ENCODE measurements around the gene SLMAP.

The SLMAP gene

DNA sequence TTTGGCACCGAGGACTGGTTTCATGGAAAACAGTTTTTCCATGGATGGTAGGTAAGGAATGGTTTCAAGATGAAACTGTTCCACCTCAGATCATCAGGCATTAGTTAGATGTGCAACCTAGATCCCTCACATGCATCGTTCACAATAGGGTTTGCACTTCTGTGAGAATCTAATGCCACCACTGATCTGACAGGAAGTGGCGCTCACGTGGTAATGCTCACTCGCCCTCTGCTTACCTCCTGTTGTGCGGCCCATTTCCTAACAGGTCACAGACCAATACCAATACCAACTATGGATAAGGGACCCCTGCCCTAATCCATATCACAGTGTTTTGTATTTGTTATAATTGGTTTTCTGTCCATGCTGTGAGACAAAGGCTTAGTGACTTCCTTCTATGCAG is 58.9 kb downstream of the SLMAP start:
- H3K36me3 ChIP-seq (ENCODE audit: insufficient read depth, low read length), result no peaks in the 10 kb centered on the region

DNA sequence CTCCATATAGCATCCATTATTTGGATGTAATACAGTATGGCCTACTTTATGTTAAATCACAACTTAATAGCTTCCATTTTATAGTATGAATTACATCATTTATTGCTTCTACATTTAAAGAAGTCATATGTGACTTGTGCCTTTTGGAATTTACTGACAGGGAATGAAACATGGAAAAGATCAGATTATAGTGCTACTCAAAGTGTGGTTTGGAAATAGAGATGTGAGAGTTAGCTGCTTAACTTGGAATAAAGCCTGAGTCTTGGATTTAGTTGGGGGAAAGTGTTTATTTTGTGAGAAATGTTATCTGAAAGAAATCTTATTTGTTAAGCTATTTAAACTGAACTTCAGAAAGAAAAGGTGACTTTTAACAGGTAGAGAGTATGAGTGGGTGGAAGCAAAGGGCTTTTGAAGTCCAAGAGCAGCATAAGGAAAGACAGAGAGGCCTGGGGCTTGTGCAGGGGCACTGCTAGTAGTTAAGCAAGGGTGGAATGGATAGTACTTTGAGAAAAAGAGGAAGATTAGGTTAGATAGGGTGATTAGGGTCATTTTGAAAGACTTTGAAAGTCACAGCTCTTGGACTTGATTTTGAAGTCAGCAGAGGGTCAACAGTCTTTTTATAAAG is 60.5 kb downstream of the SLMAP start:
- no peaks in the 10 kb centered on the region for H3K36me3 ChIP-seq (ENCODE audit: insufficient read depth, low read length)
- H3K27ac ChIP-seq (ENCODE audit: low read depth, low read length), result no peak overlapping the region
- no peaks in the 10 kb centered on the region for H3K27me3 ChIP-seq (ENCODE audit: insufficient read depth, low read length)
- H3K4me1 ChIP-seq (ENCODE audit: insufficient read depth, low read length), result 0 out of 2 replicates have a peak, but pooled peaks cover 14% of the 10 kb centered on the region
- no peaks in the 10 kb centered on the region for H3K9me3 ChIP-seq (ENCODE audit: insufficient read depth, low read depth, low read length)
- H3K4me3 ChIP-seq (ENCODE audit: low read length), result no peak overlapping the region
- no peak overlapping the region for H3K9ac ChIP-seq (ENCODE audit: low read depth, low read length)

More for the DNA sequence above, 58.9 kb downstream of the SLMAP start:
- H3K27ac ChIP-seq (ENCODE audit: low read depth, low read length), result no peak overlapping the region
- H3K4me3 ChIP-seq (ENCODE audit: low read length), result no peak overlapping the region
- H3K4me1 ChIP-seq (ENCODE audit: insufficient read depth, low read length), result 0 out of 2 replicates have a peak, but pooled peaks cover 2% of the 10 kb centered on the region
- 87% methylated on average over 6 of the region's 6 CpGs for WGBS
- no peaks in the 10 kb centered on the region for H3K9me3 ChIP-seq (ENCODE audit: insufficient read depth, low read depth, low read length)
- no peaks in the 10 kb centered on the region for H3K27me3 ChIP-seq (ENCODE audit: insufficient read depth, low read length)
- no peak overlapping the region for H3K9ac ChIP-seq (ENCODE audit: low read depth, low read length)

DNA sequence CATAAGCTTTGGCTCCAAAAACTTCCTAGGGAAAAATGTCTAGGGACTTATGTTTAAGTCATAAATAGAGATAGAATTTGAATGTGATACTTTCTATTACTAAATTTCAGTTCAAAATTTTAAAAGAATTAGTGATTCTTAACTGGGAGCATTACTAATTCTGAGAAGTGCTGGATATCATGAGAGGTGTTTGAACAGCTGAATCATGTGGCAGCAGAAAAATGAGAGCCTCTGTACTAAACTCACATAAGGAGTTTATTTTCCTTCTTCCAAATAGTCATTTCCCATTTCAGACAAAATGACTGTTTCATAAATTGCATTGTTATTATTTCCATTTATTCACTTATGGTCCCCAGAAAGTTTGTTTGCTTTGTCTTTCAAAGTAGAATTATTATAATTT is 62.7 kb downstream of the SLMAP start:
- no peak overlapping the region for H3K27ac ChIP-seq (ENCODE audit: low read depth, low read length)
- H3K4me3 ChIP-seq (ENCODE audit: low read length), result no peak overlapping the region
- peaks cover 17% of the 10 kb centered on the region; the same call in 1 of the 2 replicates for H3K4me1 ChIP-seq (ENCODE audit: insufficient read depth, low read length)
- no peak overlapping the region for H3K9ac ChIP-seq (ENCODE audit: low read depth, low read length)
- H3K9me3 ChIP-seq (ENCODE audit: insufficient read depth, low read depth, low read length), result no peaks in the 10 kb centered on the region
- H3K27me3 ChIP-seq (ENCODE audit: insufficient read depth, low read length), result no peaks in the 10 kb centered on the region
- H3K36me3 ChIP-seq (ENCODE audit: insufficient read depth, low read length), result no peaks in the 10 kb centered on the region

DNA sequence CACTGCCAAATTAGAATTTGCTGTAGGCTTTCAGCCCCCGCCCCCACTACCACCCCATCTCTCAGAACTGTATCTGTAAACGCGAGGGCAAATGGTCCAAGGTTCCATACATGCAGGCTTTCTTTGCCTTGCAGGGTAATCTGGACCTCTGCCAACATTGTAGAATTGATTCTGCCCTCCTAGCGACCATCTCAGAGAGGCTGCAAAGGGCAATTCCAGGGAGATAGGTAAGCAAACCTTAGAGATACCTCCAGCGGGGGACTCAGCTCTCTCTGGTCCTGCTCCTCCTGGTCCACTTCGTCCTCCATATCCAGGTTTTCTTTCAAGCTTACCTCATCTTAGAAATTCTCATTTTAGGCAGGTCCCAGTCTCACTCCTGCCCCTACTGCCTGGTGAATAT is 64.4 kb downstream of the SLMAP start:
- H3K36me3 ChIP-seq (ENCODE audit: insufficient read depth, low read length), result no peaks in the 10 kb centered on the region
- WGBS, result 78% methylated on average over 6 of the region's 6 CpGs
- no peaks in the 10 kb centered on the region for H3K27me3 ChIP-seq (ENCODE audit: insufficient read depth, low read length)
- H3K9me3 ChIP-seq (ENCODE audit: insufficient read depth, low read depth, low read length), result no peaks in the 10 kb centered on the region
- H3K27ac ChIP-seq (ENCODE audit: low read depth, low read length), result no peak overlapping the region
- no peak overlapping the region for H3K9ac ChIP-seq (ENCODE audit: low read depth, low read length)
- H3K4me1 ChIP-seq (ENCODE audit: insufficient read depth, low read length), result peaks cover 33% of the 10 kb centered on the region
- H3K4me3 ChIP-seq (ENCODE audit: low read length), result no peak overlapping the region

DNA sequence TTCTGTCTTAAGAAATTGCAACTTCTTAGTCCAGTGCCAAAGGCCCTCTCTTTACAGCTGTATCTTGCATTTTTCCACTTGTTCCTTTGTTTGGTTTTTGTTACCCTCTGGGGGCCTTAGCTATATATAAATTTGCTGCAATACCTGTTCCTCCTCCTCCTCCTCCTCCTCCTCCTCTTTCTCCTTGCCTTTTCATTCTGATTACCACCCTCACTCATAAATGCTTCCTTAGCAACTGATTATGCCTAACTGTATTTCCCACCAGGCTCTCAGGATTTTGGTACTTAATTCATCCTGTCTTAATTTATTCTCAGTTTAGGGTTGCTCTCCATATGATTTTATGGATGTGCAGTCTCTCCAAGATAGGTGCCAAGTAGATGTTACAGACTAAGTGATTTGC is 65.7 kb downstream of the SLMAP start:
- H3K36me3 ChIP-seq (ENCODE audit: insufficient read depth, low read length), result no peaks in the 10 kb centered on the region
- no peaks in the 10 kb centered on the region for H3K9me3 ChIP-seq (ENCODE audit: insufficient read depth, low read depth, low read length)
- H3K27me3 ChIP-seq (ENCODE audit: insufficient read depth, low read length), result no peaks in the 10 kb centered on the region
- H3K9ac ChIP-seq (ENCODE audit: low read depth, low read length), result no peak overlapping the region
- peaks cover 46% of the 10 kb centered on the region for H3K4me1 ChIP-seq (ENCODE audit: insufficient read depth, low read length)
- H3K4me3 ChIP-seq (ENCODE audit: low read length), result no peak overlapping the region
- no peak overlapping the region for H3K27ac ChIP-seq (ENCODE audit: low read depth, low read length)

DNA sequence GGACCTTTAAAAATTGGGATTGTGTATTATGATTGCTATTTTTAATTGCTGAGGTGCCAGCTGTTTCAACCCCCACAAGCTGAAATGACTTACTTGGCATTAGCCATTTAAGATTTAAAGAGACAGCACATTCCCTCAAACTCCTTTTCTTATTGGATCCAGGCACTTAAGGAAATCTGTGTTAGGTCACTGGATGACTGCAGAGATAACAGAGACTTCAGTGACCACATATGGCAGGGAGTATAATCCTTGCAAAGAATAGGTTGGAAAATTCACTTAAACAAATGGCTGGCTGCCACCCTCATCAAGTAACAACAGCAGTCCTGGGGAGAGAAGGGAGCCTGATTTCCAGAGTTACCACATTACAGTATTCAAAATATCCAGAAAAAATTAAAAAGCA is 66.6 kb downstream of the SLMAP start:
- Histone ChIP-seq H3K4me1 (ENCODE audit: insufficient read depth, low read length) (peaks cover 56% of the 10 kb centered on the region), H3K4me3 (ENCODE audit: low read length) (no peak overlapping the region), H3K9ac (ENCODE audit: low read depth, low read length) (no peak overlapping the region), H3K27ac (ENCODE audit: low read depth, low read length) (no peak overlapping the region), H3K36me3 (ENCODE audit: insufficient read depth, low read length) (no peaks in the 10 kb centered on the region), H3K27me3 (ENCODE audit: insufficient read depth, low read length) (no peaks in the 10 kb centered on the region), H3K9me3 (ENCODE audit: insufficient read depth, low read depth, low read length) (no peaks in the 10 kb centered on the region)

DNA sequence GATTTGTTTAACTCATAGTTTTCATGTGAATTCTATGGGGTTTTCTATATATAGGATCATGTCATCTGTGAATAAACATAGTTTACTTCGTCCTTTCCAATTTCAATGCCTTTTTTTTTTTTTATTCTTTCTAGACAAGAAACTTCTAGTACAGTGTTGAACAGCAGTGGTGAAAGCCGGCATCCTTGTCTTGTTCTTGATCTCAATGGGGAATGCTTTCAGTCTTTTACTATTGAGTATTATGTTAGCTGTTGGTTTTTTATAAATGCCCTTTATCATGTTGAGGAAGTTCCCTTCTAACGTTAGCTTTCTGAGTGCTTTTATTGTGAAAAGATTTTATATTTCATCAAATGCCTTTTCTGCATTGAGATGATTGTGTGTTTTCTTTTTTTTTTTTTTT is 69.0 kb downstream of the SLMAP start:
- Histone ChIP-seq H3K9ac (ENCODE audit: low read depth, low read length) (no peak overlapping the region), H3K36me3 (ENCODE audit: insufficient read depth, low read length) (no peaks in the 10 kb centered on the region), H3K27me3 (ENCODE audit: insufficient read depth, low read length) (no peaks in the 10 kb centered on the region), H3K4me1 (ENCODE audit: insufficient read depth, low read length) (peaks cover 61% of the 10 kb centered on the region), H3K27ac (ENCODE audit: low read depth, low read length) (no peak overlapping the region), H3K9me3 (ENCODE audit: insufficient read depth, low read depth, low read length) (no peaks in the 10 kb centered on the region), H3K4me3 (ENCODE audit: low read length) (no peak overlapping the region)
- WGBS, result 34% methylated on average over 2 of the region's 3 CpGs

DNA sequence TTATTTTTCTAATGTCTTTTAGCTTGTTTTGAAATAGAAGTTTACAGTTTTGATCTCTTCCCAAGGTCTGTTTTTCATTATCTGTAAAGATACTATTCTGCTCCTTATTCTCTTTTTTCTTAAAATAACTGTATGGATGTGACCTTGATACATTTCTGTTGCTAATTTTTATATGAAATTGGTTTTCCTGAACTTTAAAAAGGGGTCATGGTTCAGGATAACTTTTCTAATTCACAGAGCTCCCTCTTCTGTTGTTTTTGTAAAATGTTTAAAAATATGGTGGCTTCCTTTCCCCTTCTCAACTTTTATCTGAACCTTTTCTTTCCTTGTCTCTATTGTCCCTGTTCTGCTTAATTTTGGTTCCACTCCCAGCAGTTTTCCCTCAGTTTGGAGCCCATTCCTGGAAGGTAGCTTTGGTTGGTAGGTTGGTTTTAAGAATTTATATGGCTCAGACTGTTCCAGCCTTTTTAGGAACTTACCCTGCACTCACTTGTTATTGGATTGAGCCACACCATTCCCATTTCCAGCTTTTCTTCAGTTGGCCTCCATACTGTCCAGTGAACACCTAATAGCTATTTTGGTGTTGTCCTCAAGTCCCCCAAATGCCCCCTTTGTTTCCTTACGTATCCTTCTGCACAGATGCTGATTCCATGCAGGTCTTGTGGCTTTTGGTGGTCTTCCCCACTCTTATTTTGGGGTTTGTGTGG is 70.3 kb downstream of the SLMAP start:
- WGBS, result 100% methylated on average over 1 of the region's 1 CpG
- Histone ChIP-seq H3K27ac (ENCODE audit: low read depth, low read length) (no peak overlapping the region), H3K4me1 (ENCODE audit: insufficient read depth, low read length) (peaks cover 55% of the 10 kb centered on the region), H3K9ac (ENCODE audit: low read depth, low read length) (no peak overlapping the region), H3K36me3 (ENCODE audit: insufficient read depth, low read length) (no peaks in the 10 kb centered on the region), H3K27me3 (ENCODE audit: insufficient read depth, low read length) (no peaks in the 10 kb centered on the region), H3K9me3 (ENCODE audit: insufficient read depth, low read depth, low read length) (no peaks in the 10 kb centered on the region), H3K4me3 (ENCODE audit: low read length) (no peak overlapping the region)

DNA sequence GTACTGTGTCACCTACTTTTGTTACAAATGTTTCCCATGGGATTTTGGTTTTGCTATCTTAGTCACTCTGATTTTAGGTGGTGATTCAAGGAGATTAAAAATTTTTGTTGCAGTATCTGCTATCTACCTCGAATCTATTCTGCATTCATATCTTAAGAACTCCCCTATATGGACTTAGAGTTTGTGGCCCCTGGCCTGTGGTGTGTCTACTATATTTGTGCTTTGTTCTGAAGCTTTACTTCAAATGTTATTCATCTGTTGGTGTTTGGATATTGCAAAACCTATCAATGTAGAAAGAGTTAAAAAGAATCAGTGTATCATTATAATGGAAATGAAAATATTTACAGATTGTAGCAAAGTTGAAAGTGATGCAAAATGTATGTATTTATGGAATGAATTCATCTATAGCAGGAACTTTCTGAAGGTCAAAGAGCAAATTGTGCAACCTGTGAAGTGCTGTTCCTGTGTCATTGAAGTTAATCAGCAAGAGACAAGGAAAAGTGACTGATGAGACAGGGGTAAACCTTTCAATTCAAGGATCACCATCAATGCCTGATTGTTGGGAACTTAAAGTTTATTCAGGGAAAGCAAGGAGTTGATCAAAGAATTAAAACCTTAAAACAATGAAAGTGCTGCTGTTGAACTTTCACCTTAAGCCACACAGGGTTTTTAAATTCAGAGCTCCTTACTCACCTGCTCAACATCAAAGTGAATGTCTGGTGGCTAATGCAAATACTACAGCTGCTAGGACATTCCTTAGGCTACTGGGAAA is 71.0 kb downstream of the SLMAP start:
- Histone ChIP-seq H3K27me3 (ENCODE audit: insufficient read depth, low read length) (no peaks in the 10 kb centered on the region), H3K4me3 (ENCODE audit: low read length) (no peak overlapping the region), H3K36me3 (ENCODE audit: insufficient read depth, low read length) (no peaks in the 10 kb centered on the region), H3K9ac (ENCODE audit: low read depth, low read length) (no peak overlapping the region), H3K4me1 (ENCODE audit: insufficient read depth, low read length) (peaks cover 60% of the 10 kb centered on the region), H3K27ac (ENCODE audit: low read depth, low read length) (no peak overlapping the region), H3K9me3 (ENCODE audit: insufficient read depth, low read depth, low read length) (no peaks in the 10 kb centered on the region)
- no CpG with 5 or more reads among the region's 1 CpG for WGBS

DNA sequence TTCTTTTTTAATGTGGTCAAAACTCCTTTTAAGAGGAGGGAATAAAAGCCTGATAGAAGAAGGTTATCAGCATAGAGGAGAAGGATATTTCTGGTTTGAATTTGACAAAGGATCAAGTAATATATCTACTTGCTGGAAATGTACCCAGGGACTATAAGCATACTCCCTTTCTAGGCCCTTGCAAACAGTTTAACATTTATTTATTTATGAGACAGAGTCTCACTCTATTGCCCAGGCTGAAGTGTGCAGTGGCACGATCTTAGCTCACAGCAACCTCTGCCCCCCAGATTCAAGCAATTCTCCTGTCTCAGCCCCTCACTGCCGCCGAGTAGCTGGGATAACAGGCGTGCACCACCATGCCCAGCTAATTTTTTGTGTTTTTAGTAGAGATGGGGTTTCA is 71.6 kb downstream of the SLMAP start:
- Histone ChIP-seq H3K27me3 (ENCODE audit: insufficient read depth, low read length) (no peaks in the 10 kb centered on the region), H3K4me1 (ENCODE audit: insufficient read depth, low read length) (peaks cover 66% of the 10 kb centered on the region), H3K36me3 (ENCODE audit: insufficient read depth, low read length) (no peaks in the 10 kb centered on the region), H3K9ac (ENCODE audit: low read depth, low read length) (no peak overlapping the region), H3K4me3 (ENCODE audit: low read length) (no peak overlapping the region), H3K27ac (ENCODE audit: low read depth, low read length) (no peak overlapping the region), H3K9me3 (ENCODE audit: insufficient read depth, low read depth, low read length) (no peaks in the 10 kb centered on the region)
- WGBS, result 79% methylated on average over 4 of the region's 4 CpGs

DNA sequence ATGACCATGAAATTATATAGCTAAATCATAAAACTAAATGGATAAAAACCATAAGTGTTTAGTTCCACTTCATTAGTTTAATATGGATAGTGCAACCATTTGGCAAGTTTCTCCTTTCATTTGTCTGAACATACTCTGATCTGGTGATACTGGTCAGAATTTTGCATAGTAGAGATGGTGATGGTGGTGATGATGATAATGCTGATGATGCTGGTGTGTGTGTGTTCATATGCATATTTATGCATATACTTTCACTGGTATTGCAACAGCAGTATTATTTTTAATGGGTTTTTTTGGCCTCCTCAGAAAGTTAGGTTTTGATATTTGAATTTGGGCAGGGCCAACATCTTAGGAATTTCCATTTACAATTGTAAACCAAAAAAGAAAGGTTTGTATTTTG is 76.4 kb downstream of the SLMAP start:
- no peaks in the 10 kb centered on the region for H3K9me3 ChIP-seq (ENCODE audit: insufficient read depth, low read depth, low read length)
- peak overlapping the region; percentile 14; the same call in 1 of the 2 replicates for H3K4me3 ChIP-seq (ENCODE audit: low read length)
- H3K36me3 ChIP-seq (ENCODE audit: insufficient read depth, low read length), result peaks cover 6% of the 10 kb centered on the region; the same call in 1 of the 2 replicates
- H3K27me3 ChIP-seq (ENCODE audit: insufficient read depth, low read length), result no peaks in the 10 kb centered on the region
- no peak overlapping the region; the same call in 1 of the 2 replicates for H3K9ac ChIP-seq (ENCODE audit: low read depth, low read length)
- peaks cover 45% of the 10 kb centered on the region for H3K4me1 ChIP-seq (ENCODE audit: insufficient read depth, low read length)
- peak overlapping the region; percentile 86 for H3K27ac ChIP-seq (ENCODE audit: low read depth, low read length)
